Right lobe of liver (tissue), 6 donors: ENCODE data around the gene SLC22A4. TPM values are rescaled to one million over a fixed set of nuclear protein-coding genes. Genes with fewer than 3 reads are reported as not detected.

Source experiments
- ATAC-seq, 4 donors: fragments of 200-7000 bp; cut with Tn5 transposase; one replicate each; pipeline ENCODE4 v1.9.1; 2020; ENCODE audit warnings: mild to moderate bottlenecking in 4 of 4, moderate library complexity in 4 of 4
- DNase-seq, 3 donors: peaks; one replicate each; pipeline ENCODE4 v3.0.0-alpha.2; 2020
- H3K27ac ChIP-seq, 3 donors: fragments of 200-600 bp; one replicate each; pipeline ENCODE4 v1.8.0; 2022
- H3K27me3 ChIP-seq, 2 donors: fragments of 200-600 bp; one replicate each; pipeline ENCODE4 v1.8.0; 2022
- H3K36me3 ChIP-seq, 4 donors: fragments of 200-600 bp; sonication (generic) in 1 of 4; one replicate each; pipeline versions ENCODE4 v1.5.1 to v1.8.0; 2017 to 2022; ENCODE audit warnings: control low read depth in 1 of 4
- H3K4me1 ChIP-seq, 4 donors: fragments of 200-600 bp; sonication (generic) in 1 of 4; one replicate each; pipeline versions ENCODE4 v1.5.1 to v1.8.0; 2017 to 2022; ENCODE audit warnings: control low read depth in 1 of 4
- H3K4me3 ChIP-seq, 3 donors: fragments of 200-600 bp; one replicate each; pipeline ENCODE4 v1.8.0; 2022
- H3K9me3 ChIP-seq, 4 donors: fragments of 200-600 bp; sonication (generic) in 1 of 4; one replicate each; pipeline versions ENCODE4 v1.5.1 to v1.8.0; 2017 to 2022; ENCODE audit warnings: control low read depth in 1 of 4
- POLR2A ChIP-seq: fragments of 450-650 bp; IDR thresholded peaks from one replicate; pipeline ENCODE4 v1.6.1; 2017; ENCODE audit warnings: antibody characterized with exemption, mild to moderate bottlenecking
- WGBS: methylation state at CpG from one replicate; pipeline ENCODE4 v1.1.6; 2018; ENCODE audit warnings: low coverage, low lambda C conversion rate; ENCODE audit not compliant: insufficient coverage; ENCODE audit errors: missing lambda C conversion rate; 5-methylcytosine and 5-hydroxymethylcytosine counted together
- intact Hi-C, 2 donors: fragments of 100-400 bp; cut with DNase I; formaldehyde crosslinking; loops; one replicate each; pipeline versions ENCODE4 v1.11.2 to v1.14.1; 2022
- total RNA-seq, 6 experiments: library from RNA; depleted of rRNA in 2 of 6; stranded (reverse); fragments of >200 nt in 2 of 6; fragmentation: NEBNext Ultra II Directional in 3 of 6; extraction: Animal tissue kit (Norgen Biotek cat#: 25700) in 3 of 6; gene quantifications; one replicate each; pipeline versions ENCODE4 v1.1.0 to v1.2.4, GENCODE V29; 2016 to 2023
- TF ChIP-seq, protein P1 (sequence below), 4 donors: fragments of 200-600 bp in 3 of 4; fragments of 450-650 bp in 1 of 4; IDR thresholded peaks; one replicate each; pipeline versions ENCODE4 v1.5.1 to v1.8.0; 2016 to 2022; ENCODE audit warnings: antibody characterized with exemption in 4 of 4, mild to moderate bottlenecking in 2 of 4
- donor health status: DM: no; HTN: yes; CAD: no.
- donor health status: DM: no; HTN: no; CAD: no.
- donor health status: DM: no; HTN: no; CAD: no.
- donor health status: DM: no; HTN: yes; CAD: no.
- donor health status: DM: no; HTN: yes; CAD: no.

SLC22A4 gene
- total RNA-seq, 6 experiments from 2014 or later, result 0.31 to 0.59 (median 0.36) TPM

DNA sequence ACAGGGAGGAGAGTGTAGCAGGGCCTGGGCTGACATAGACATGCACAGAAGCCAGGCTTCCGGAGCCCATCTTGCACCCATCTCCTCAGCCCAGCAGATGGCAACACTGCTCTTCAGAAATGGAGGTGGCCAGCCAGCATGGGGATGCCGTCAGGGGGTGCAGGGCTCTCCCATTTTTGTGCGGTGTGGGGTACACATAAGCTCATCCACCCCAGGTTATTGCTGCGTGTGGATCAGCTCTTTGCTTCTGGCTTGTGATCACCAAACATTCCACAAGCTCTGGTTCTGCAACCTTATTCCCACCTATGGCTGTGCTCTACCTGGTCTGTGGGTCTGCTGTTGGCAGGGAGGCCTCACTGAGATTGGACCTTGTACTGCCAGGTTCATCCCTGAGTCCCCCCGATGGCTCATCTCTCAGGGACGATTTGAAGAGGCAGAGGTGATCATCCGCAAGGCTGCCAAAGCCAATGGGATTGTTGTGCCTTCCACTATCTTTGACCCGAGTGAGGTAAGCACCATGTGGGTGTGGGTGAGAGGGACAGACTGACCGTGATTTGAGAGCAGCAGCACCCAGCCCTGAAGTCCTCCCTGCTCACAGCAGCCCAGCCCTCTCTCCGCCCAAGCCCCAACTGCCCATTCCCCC is 92.6 kb downstream of the SLC22A4 start:
- intact Hi-C loops, result loop anchor here (5.0 to 10.0 kb wide), 2 partner anchors 116 to 118 kb away; no protein-coding TSS in a partner anchor
- 20% methylated on average over 1 of the region's 10 CpGs for WGBS
- DNase-seq (peak; percentile 78 to 82 (median 82)), ATAC-seq (peak; percentile 78 to 88 (median 88))
- Histone ChIP-seq H3K4me3 (no peak overlapping the region), H3K4me1 (peaks cover 0 to 37% (median 7%) of the 10 kb centered on the region in 4 donors), H3K27me3 (no peaks in the 10 kb centered on the region), H3K36me3 (peaks cover 0 to 12% (median 0%) of the 10 kb centered on the region in 4 donors), H3K9me3 (no peaks in the 10 kb centered on the region), H3K27ac (peak overlapping the region; percentile 61 to 81 (median 78))
- TF ChIP-seq, protein P1, sequence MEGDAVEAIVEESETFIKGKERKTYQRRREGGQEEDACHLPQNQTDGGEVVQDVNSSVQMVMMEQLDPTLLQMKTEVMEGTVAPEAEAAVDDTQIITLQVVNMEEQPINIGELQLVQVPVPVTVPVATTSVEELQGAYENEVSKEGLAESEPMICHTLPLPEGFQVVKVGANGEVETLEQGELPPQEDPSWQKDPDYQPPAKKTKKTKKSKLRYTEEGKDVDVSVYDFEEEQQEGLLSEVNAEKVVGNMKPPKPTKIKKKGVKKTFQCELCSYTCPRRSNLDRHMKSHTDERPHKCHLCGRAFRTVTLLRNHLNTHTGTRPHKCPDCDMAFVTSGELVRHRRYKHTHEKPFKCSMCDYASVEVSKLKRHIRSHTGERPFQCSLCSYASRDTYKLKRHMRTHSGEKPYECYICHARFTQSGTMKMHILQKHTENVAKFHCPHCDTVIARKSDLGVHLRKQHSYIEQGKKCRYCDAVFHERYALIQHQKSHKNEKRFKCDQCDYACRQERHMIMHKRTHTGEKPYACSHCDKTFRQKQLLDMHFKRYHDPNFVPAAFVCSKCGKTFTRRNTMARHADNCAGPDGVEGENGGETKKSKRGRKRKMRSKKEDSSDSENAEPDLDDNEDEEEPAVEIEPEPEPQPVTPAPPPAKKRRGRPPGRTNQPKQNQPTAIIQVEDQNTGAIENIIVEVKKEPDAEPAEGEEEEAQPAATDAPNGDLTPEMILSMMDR (IDR thresholded peaks at IDR 0.05), result peak; percentile 83 to 95 (median 86)
- no peak for TF ChIP-seq POLR2A

DNA sequence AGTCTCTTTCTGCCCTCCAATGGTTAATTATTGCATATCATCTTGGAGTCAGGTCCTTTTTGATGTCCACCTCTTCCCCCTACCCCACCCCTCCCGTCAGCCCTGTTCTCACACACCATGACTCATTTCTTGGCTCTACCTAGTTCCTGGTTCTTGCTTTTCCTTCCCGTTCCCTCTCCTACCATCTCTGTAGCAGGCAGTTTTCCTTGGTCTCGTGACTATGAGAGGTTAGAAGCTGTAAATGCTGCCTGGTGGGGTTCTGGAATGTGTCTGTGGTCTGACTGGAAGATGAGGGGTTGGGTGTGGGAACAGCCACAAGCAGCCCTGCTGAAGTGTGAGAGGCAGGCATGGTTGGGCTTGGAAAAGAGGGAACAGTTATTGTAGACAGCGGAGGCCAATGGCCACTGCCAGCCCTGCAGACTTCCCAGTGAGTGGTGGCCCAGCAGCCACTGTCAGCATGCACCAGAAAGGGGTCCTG is 93.5 kb downstream of the SLC22A4 start:
- peak in 2 of 3 donors; percentile 49 to 64 for DNase-seq
- no peak for TF ChIP-seq POLR2A
- TF ChIP-seq, protein P1 (IDR thresholded peaks at IDR 0.05), result no peak
- Histone ChIP-seq H3K27me3 (no peaks in the 10 kb centered on the region), H3K4me3 (no peak overlapping the region), H3K4me1 (peaks cover 0 to 34% (median 7%) of the 10 kb centered on the region in 4 donors), H3K36me3 (peaks cover 0 to 18% (median 0%) of the 10 kb centered on the region in 4 donors), H3K9me3 (no peaks in the 10 kb centered on the region), H3K27ac (peak overlapping the region; percentile 61 to 81 (median 78))
- intact Hi-C loops, result loop anchor here (5.0 to 10.0 kb wide), 2 partner anchors 115 to 117 kb away; no protein-coding TSS in a partner anchor
- 27% methylated on average over 4 of the region's 4 CpGs for WGBS
- peak; percentile 60 to 74 (median 64) for ATAC-seq

DNA sequence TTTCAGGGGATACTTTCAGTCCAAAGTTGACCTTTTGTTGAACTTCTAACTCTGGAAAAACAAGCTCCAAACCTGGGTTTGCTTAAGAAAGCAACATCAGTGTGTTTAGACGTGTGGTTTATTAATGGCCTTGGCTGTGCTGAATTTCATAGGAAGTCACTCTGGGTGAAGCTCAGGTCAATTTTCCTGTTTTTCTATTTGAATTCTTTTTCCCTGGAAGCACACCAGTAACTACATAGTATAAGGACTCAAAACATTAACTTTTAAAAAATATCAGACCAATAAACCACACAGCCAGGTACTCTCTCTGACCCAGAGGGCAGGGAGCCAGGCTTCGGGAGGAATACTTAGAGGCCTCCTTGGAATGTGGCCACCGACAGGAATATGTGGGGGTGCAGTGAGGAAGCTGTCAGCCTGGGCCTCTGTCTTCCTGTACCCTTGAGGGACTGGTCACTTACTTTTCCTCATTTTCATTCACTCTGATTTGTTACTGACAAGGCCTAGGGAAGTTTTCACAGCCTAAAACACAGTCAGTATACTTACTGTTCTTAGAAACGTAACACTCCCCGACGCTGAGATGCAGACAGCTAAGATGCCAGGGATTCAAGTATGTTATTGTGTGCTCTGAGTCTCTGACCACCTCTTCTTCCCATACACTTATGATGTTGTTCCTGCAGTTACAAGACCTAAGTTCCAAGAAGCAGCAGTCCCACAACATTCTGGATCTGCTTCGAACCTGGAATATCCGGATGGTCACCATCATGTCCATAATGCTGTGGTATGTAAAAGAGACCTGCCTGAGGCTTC is 94.3 kb downstream of the SLC22A4 start:
- no peak for TF ChIP-seq POLR2A
- TF ChIP-seq, protein P1 (IDR thresholded peaks at IDR 0.05), result no peak
- H3K27ac ChIP-seq, result peak overlapping the region; percentile 61 to 81 (median 78)
- H3K9me3 ChIP-seq, result no peaks in the 10 kb centered on the region
- DNase-seq (peak in 2 of 3 donors; percentile 58 to 61), ATAC-seq (peak; percentile 17 to 56 (median 32))
- H3K36me3 ChIP-seq, result peaks cover 0 to 24% (median 0%) of the 10 kb centered on the region in 4 donors
- H3K27me3 ChIP-seq, result no peaks in the 10 kb centered on the region
- 38% methylated on average over 8 of the region's 8 CpGs for WGBS
- H3K4me1 ChIP-seq, result peaks cover 0 to 34% (median 7%) of the 10 kb centered on the region in 4 donors
- intact Hi-C loops, result loop anchor here (5.0 to 10.0 kb wide), 2 partner anchors 114 to 116 kb away; no protein-coding TSS in a partner anchor
- no peak overlapping the region for H3K4me3 ChIP-seq

DNA sequence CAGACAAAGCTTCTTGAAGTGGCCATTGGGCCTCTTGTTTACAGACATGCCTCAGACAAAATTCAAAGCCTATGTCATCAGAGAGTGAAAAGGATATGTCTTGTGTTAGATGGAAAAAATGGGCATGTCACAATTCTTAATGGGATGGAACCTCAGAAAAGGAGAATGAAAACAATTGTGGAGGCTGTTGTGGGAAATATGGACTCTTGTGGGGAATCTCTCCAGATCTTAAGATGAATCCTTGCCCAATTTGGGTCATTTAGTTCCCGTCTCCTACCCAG is 94.8 kb downstream of the SLC22A4 start:
- no peaks in the 10 kb centered on the region for H3K9me3 ChIP-seq
- TF ChIP-seq, protein P1 (IDR thresholded peaks at IDR 0.05), result no peak
- no peak for TF ChIP-seq POLR2A
- intact Hi-C loops, result loop anchor here (5.0 to 10.0 kb wide), 2 partner anchors 113 to 116 kb away; no protein-coding TSS in a partner anchor
- peaks cover 0 to 34% (median 7%) of the 10 kb centered on the region in 4 donors for H3K4me1 ChIP-seq
- H3K4me3 ChIP-seq, result no peak overlapping the region
- H3K27ac ChIP-seq, result peak overlapping the region in 2 of 3 donors; percentile 41 to 78
- H3K36me3 ChIP-seq, result peaks cover 0 to 30% (median 1%) of the 10 kb centered on the region in 4 donors
- no peak for ATAC-seq
- no peaks in the 10 kb centered on the region for H3K27me3 ChIP-seq
- no peak for DNase-seq
- 90% methylated on average over 1 of the region's 1 CpG for WGBS
